ENCODE results near the gene CCT7.

DNA sequence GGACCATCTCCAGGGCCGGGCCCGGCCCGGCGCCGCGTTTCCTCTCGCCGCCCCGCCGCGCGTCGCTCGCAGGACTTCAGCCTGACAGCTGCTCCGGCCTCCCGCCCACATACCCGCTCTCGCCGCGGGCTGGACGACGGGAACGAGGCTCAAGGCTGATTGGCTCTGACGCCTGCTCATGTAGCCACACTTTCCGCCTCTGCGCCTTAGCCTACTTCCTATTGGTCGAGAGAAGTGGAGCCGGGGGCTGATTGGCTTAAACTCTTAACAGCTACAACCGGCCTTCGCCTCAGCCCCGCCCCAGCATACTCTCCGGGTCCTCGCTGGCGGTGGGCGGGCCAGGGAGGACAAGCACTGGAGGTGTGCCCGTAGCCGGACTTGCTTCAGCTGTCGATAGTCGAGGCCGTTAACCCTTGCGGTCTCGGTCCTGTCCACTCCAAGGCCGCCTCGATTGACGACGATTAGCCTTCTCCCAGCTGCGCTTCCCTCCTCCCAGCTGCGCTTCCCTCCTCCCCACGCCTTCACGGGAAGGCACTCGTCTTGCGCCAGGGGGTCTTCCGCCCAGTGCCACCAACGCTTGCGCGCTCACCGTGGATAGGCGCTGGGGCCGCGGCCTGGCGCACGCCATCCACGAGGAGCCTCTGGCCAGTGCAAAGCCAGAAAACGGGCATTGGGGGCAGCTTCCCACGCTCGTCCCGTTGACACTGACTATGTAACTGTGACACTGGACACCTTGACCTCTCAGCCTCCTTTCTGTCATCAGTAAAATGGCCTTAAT lies 765 bp upstream of the CCT7 start, which contains the start of gene PRADC1:
- no peak for TF ChIP-seq CTCF (IDR thresholded peaks at IDR 0.05)
- peak; percentile 72 for TF ChIP-seq POLR2A (IDR thresholded peaks at IDR 0.05)

Data from right lobe of liver (tissue), 4 donors.